K562 (cell line): ENCODE data around the gene ANO2. TPM values are rescaled to one million over a fixed set of nuclear protein-coding genes. Genes with fewer than 3 reads are reported as not detected.

Experiments used
- E2F3 ChIP-seq: fragments of 250-450 bp; sonication (Bioruptor Pico); IDR thresholded peaks from 2 replicates; pipeline ENCODE4 v1.4.0; 2020; ENCODE audit warnings: mild to moderate bottlenecking
- KLF16 ChIP-seq: IDR thresholded peaks from 2 replicates; pipeline ENCODE4 v1.6.1; 2016; ENCODE audit warnings: antibody characterized with exemption
- POLR2A ChIP-seq: fragments of 450-650 bp; conservative IDR thresholded peaks from 2 replicates; pipeline ENCODE4 v1.6.1; 2016
- PRMT5 ChIP-seq: sonication (generic); formaldehyde crosslinking; IDR thresholded peaks from 2 replicates; pipeline ENCODE4 v1.5.0; 2020; ENCODE audit warnings: missing genetic modification reagents
- PYGO2 ChIP-seq: fragments of 450-650 bp; IDR thresholded peaks from 2 replicates; pipeline ENCODE4 v1.6.1; 2016; ENCODE audit warnings: mild to moderate bottlenecking, missing genetic modification characterization, moderate library complexity, missing compliant biosample characterization
- RBBP5 ChIP-seq: fragments of 200-600 bp; sonication (generic); IDR thresholded peaks from 2 replicates; pipeline ENCODE4 v1.6.1; 2012; ENCODE audit warnings: borderline replicate concordance, mild to moderate bottlenecking, low read length, control low read depth, inconsistent platforms; ENCODE audit not compliant: insufficient read depth, poor library complexity, severe bottlenecking
- SNRNP70 ChIP-seq: fragments of 200-400 bp; formaldehyde crosslinking; optimal IDR thresholded peaks from 2 replicates; pipeline ENCODE3; 2017; ENCODE audit warnings: low read depth, low read length
- TAF9B ChIP-seq: fragments of 450-650 bp; IDR thresholded peaks from 2 replicates; pipeline ENCODE4 v1.6.1; 2018; ENCODE audit warnings: mild to moderate bottlenecking; ENCODE audit not compliant: partially characterized antibody
- TBP ChIP-seq: optimal IDR thresholded peaks from 2 replicates; pipeline ENCODE3; 2011; ENCODE audit warnings: low read depth, low read length, improper control_type of control experiment
- TRIM28 ChIP-seq: fragments of 450-650 bp; IDR thresholded peaks from 2 replicates; pipeline ENCODE4 v1.6.1; 2017
- ZNF318 ChIP-seq, 2 experiments: fragments of 450-650 bp; IDR thresholded peaks; 2 replicates each; pipeline ENCODE4 v1.6.1; 2016; ENCODE audit warnings: mild to moderate bottlenecking in 2 of 2, borderline replicate concordance in 1 of 2, low read depth in 1 of 2, moderate library complexity in 1 of 2
- ZNF324 ChIP-seq: fragments of 250-450 bp; sonication (Bioruptor Pico); IDR thresholded peaks from 2 replicates; pipeline ENCODE4 v1.4.0; 2020; ENCODE audit warnings: mild to moderate bottlenecking
- ZNF507 ChIP-seq: conservative IDR thresholded peaks from 2 replicates; pipeline ENCODE4 v1.6.1; 2017; ENCODE audit warnings: missing genetic modification characterization, missing compliant biosample characterization
- polyA plus RNA-seq, 8 experiments: library from polyadenylated mRNA; depleted of rRNA in 4 of 8; stranded (reverse) in 5 of 8; unstranded in 3 of 8; fragments of >200 nt; fragmentation: Nextera tagmentation in 2 of 8; fragmentation: Illumina TruSeq in 1 of 8; extraction: Ambion mirVana in 2 of 8; extraction: Trizol in 1 of 8; gene quantifications; 2 replicates each; pipeline versions ENCODE4 v1.2.1 to v1.2.3, GENCODE V29; 2011 to 2014; ENCODE audit warnings: inconsistent platforms in 1 of 8, missing spikeins in 1 of 8
- total RNA-seq, 7 experiments: library from RNA; depleted of rRNA in 6 of 7; stranded (reverse); fragments of >200 nt in 6 of 7; fragmentation: Illumina TruSeq in 2 of 7; extraction: Trizol in 2 of 7; gene quantifications; 2 replicates each; pipeline versions ENCODE4 v1.2.1 to v1.2.3, GENCODE V29; 2011 to 2021; ENCODE audit warnings: low replicate concordance in 1 of 7

Gene ANO2
- total and polyA plus RNA-seq, 9 of the 15 experiments (the other 6 are each of a cell fraction or from before 2014, with no cell fraction given) = 0.64 TPM; not detected in 8

- TF ChIP-seq TBP = no peak
- no peak for TF ChIP-seq TRIM28
- no peak for TF ChIP-seq SNRNP70
- no peak for TF ChIP-seq TAF9B
- no peak for TF ChIP-seq POLR2A
- no peak for TF ChIP-seq KLF16
- no peak for TF ChIP-seq E2F3 (CRISPR knock-in tag)
- no peak for TF ChIP-seq PYGO2 (tag)
- no peak for TF ChIP-seq ZNF507 (tag)
- TF ChIP-seq ZNF324 (CRISPR knock-in tag) = no peak
- TF ChIP-seq RBBP5 = no peak
- TF ChIP-seq ZNF318 (IDR thresholded peaks at IDR 0.05; ENCODE audit: borderline replicate concordance in 1 of 2, low read depth in 1 of 2) = no peak
- TF ChIP-seq PRMT5 (CRISPR knock-in tag) = no peak
Measured at GRCh38 chr12:5988088-5988487, 43.0 kb upstream of the ANO2 start (continued).
